OCI-LY1 (cell line): ENCODE measurements around the gene NUDC.

Experiments used
- CTCF ChIP-seq: fragments of 200-600 bp; sonication (generic), shearing (Covaris generic); IDR thresholded peaks from 2 replicates; pipeline ENCODE4 v1.5.1; 2017; ENCODE audit warnings: mild to moderate bottlenecking, antibody characterized with exemption, low read length, moderate library complexity, mixed read lengths
- EZH2 ChIP-seq: fragments of 200-600 bp; sonication (generic), shearing (Covaris generic); IDR thresholded peaks from 2 replicates; pipeline ENCODE4 v1.8.0; 2017; ENCODE audit warnings: borderline replicate concordance, mixed run types, mild to moderate bottlenecking, antibody characterized with exemption, low read length, moderate library complexity, mixed read lengths

GRCh38 chr1:26983863-26984262 lies 62.3 kb downstream of the NUDC start:
- TF ChIP-seq CTCF (no peak), EZH2 (no peak)
